Body of pancreas (tissue), 4 donors: ENCODE results near the gene WWOX.

Experiments
- POLR2A ChIP-seq, 3 donors: fragments of 450-650 bp; IDR thresholded peaks; one replicate each; pipeline ENCODE4 v1.6.1; 2016; ENCODE audit warnings: antibody characterized with exemption in 3 of 3, mild to moderate bottlenecking in 2 of 3
- TF ChIP-seq, protein P1 (sequence below), 7 experiments: fragments of 450-650 bp in 4 of 7; fragments of 200-600 bp in 3 of 7; sonication (generic) in 3 of 7; IDR thresholded peaks; one replicate each; pipeline ENCODE4 v1.5.1; 2016 to 2019; ENCODE audit warnings: antibody characterized with exemption in 7 of 7

GRCh38 chr16:78789561-78789960 lies 690.1 kb downstream of the WWOX start:
- TF ChIP-seq, protein P1, sequence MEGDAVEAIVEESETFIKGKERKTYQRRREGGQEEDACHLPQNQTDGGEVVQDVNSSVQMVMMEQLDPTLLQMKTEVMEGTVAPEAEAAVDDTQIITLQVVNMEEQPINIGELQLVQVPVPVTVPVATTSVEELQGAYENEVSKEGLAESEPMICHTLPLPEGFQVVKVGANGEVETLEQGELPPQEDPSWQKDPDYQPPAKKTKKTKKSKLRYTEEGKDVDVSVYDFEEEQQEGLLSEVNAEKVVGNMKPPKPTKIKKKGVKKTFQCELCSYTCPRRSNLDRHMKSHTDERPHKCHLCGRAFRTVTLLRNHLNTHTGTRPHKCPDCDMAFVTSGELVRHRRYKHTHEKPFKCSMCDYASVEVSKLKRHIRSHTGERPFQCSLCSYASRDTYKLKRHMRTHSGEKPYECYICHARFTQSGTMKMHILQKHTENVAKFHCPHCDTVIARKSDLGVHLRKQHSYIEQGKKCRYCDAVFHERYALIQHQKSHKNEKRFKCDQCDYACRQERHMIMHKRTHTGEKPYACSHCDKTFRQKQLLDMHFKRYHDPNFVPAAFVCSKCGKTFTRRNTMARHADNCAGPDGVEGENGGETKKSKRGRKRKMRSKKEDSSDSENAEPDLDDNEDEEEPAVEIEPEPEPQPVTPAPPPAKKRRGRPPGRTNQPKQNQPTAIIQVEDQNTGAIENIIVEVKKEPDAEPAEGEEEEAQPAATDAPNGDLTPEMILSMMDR (IDR thresholded peaks at IDR 0.05), result no peak
- TF ChIP-seq POLR2A (IDR thresholded peaks at IDR 0.05), result no peak
